ENCODE results near the gene OLFML3.
A peak's percentile ranks its signal among the peaks of the same experiment; 100 is the strongest.

Gene OLFML3

GRCh38 chr1:113942527-113942926 lies 36.7 kb upstream of the OLFML3 start:
- Histone ChIP-seq H2AFZ (ENCODE audit: low read length) (no peak overlapping the region), H3F3A (ENCODE audit: low read depth) (peaks cover 7% of the 10 kb centered on the region; the same call in 1 of the 2 replicates), H3K4me3 (ENCODE audit: low read length, poor library complexity, severe bottlenecking) (no peak overlapping the region), H3K4me2 (ENCODE audit: low read depth, low read length, poor library complexity, severe bottlenecking) (peak overlapping the region; percentile 41), H3K9ac (ENCODE audit: low read depth, low read length, poor library complexity, severe bottlenecking) (no peak overlapping the region), H3K9me2 (replicated peaks; ENCODE audit: low read depth, low read length) (no peaks in the 10 kb centered on the region), H3K9me3 (ENCODE audit: insufficient read depth, low read depth, low read length) (0 out of 2 replicates have a peak, but pooled peaks cover 4% of the 10 kb centered on the region), H3K79me2 (ENCODE audit: insufficient read depth, low read length) (peaks cover 95% of the 10 kb centered on the region), H3K27me3 (ENCODE audit: insufficient read depth, low read length, poor library complexity, severe bottlenecking) (no peaks in the 10 kb centered on the region), H3K36me3 (ENCODE audit: insufficient read depth, low read length) (peaks cover 44% of the 10 kb centered on the region), H4K20me1 (ENCODE audit: insufficient read depth, low read length, poor library complexity, severe bottlenecking) (peaks cover 86% of the 10 kb centered on the region), H3K4me1 (ENCODE audit: insufficient read depth, low read length, poor library complexity, severe bottlenecking) (peaks cover 47% of the 10 kb centered on the region)
- TF ChIP-seq EZH2phosphoT487 (IDR thresholded peaks at IDR 0.05; ENCODE audit: borderline replicate concordance) (no peak), CTCF (conservative IDR thresholded peaks at IDR 0.05; ENCODE audit: low read length) (no peak)

GRCh38 chr1:113943028-113943811 lies 36.1 kb upstream of the OLFML3 start:
- H3K9me2 ChIP-seq (replicated peaks; ENCODE audit: low read depth, low read length) = no peaks in the 10 kb centered on the region
- no peak overlapping the region for H3K4me3 ChIP-seq (ENCODE audit: low read length, poor library complexity, severe bottlenecking)
- H4K20me1 ChIP-seq (ENCODE audit: insufficient read depth, low read length, poor library complexity, severe bottlenecking) = peaks cover 85% of the 10 kb centered on the region
- peak overlapping the region; percentile 41 for H3K4me2 ChIP-seq (ENCODE audit: low read depth, low read length, poor library complexity, severe bottlenecking)
- TF ChIP-seq EZH2phosphoT487 (IDR thresholded peaks at IDR 0.05; ENCODE audit: borderline replicate concordance) (no peak), CTCF (conservative IDR thresholded peaks at IDR 0.05; ENCODE audit: low read length) (no peak)
- no peak overlapping the region for H2AFZ ChIP-seq (ENCODE audit: low read length)
- H3K79me2 ChIP-seq (ENCODE audit: insufficient read depth, low read length) = peaks cover 95% of the 10 kb centered on the region
- no peak overlapping the region for H3K9ac ChIP-seq (ENCODE audit: low read depth, low read length, poor library complexity, severe bottlenecking)
- peaks cover 48% of the 10 kb centered on the region for H3K4me1 ChIP-seq (ENCODE audit: insufficient read depth, low read length, poor library complexity, severe bottlenecking)
- no peaks in the 10 kb centered on the region for H3K27me3 ChIP-seq (ENCODE audit: insufficient read depth, low read length, poor library complexity, severe bottlenecking)
- peaks cover 44% of the 10 kb centered on the region for H3K36me3 ChIP-seq (ENCODE audit: insufficient read depth, low read length)
- peaks cover 7% of the 10 kb centered on the region; the same call in 1 of the 2 replicates for H3F3A ChIP-seq (ENCODE audit: low read depth)
- H3K9me3 ChIP-seq (ENCODE audit: insufficient read depth, low read depth, low read length) = 0 out of 2 replicates have a peak, but pooled peaks cover 4% of the 10 kb centered on the region

- 0 out of 2 replicates have a peak, but pooled peaks cover 4% of the 10 kb centered on the region for H3K9me3 ChIP-seq (ENCODE audit: insufficient read depth, low read depth, low read length)
- H4K20me1 ChIP-seq (ENCODE audit: insufficient read depth, low read length, poor library complexity, severe bottlenecking) = peaks cover 80% of the 10 kb centered on the region
- H3K9me2 ChIP-seq (replicated peaks; ENCODE audit: low read depth, low read length) = no peaks in the 10 kb centered on the region
- no peak overlapping the region for H2AFZ ChIP-seq (ENCODE audit: low read length)
- H3K4me3 ChIP-seq (ENCODE audit: low read length, poor library complexity, severe bottlenecking) = no peak overlapping the region
- no peaks in the 10 kb centered on the region for H3K27me3 ChIP-seq (ENCODE audit: insufficient read depth, low read length, poor library complexity, severe bottlenecking)
- H3K36me3 ChIP-seq (ENCODE audit: insufficient read depth, low read length) = peaks cover 47% of the 10 kb centered on the region
- no peak for TF ChIP-seq EZH2phosphoT487 (IDR thresholded peaks at IDR 0.05; ENCODE audit: borderline replicate concordance)
- no peak for TF ChIP-seq CTCF (conservative IDR thresholded peaks at IDR 0.05; ENCODE audit: low read length)
- no peak overlapping the region for H3K9ac ChIP-seq (ENCODE audit: low read depth, low read length, poor library complexity, severe bottlenecking)
- H3F3A ChIP-seq (ENCODE audit: low read depth) = peaks cover 7% of the 10 kb centered on the region; the same call in 1 of the 2 replicates
- peaks cover 39% of the 10 kb centered on the region for H3K4me1 ChIP-seq (ENCODE audit: insufficient read depth, low read length, poor library complexity, severe bottlenecking)
- H3K4me2 ChIP-seq (ENCODE audit: low read depth, low read length, poor library complexity, severe bottlenecking) = peak overlapping the region; percentile 67
- peaks cover 95% of the 10 kb centered on the region for H3K79me2 ChIP-seq (ENCODE audit: insufficient read depth, low read length)
Measured at GRCh38 chr1:113945329-113945728, 33.9 kb upstream of the OLFML3 start.

All from Loucy (cell line).